Neutrophil (primary cell): ENCODE results near the gene PATE1.

Experiments
- H3K27ac ChIP-seq: fragments of 200-600 bp; sonication (generic); 2 replicates; pipeline ENCODE4 v1.5.1; 2016; ENCODE audit warnings: mild to moderate bottlenecking, moderate library complexity
- H3K27me3 ChIP-seq: fragments of 200-600 bp; sonication (generic); 2 replicates; pipeline ENCODE4 v1.6.0; 2016; ENCODE audit warnings: mild to moderate bottlenecking
- H3K36me3 ChIP-seq: fragments of 200-600 bp; sonication (generic); 2 replicates; pipeline ENCODE4 v1.5.1; 2017
- H3K4me1 ChIP-seq, 2 experiments: fragments of 200-600 bp in 1 of 2; sonication (generic) in 1 of 2; 1 replicate in 1 of 2; 2 replicates in 1 of 2; pipeline versions ENCODE4 v1.5.1 to v1.6.1; 2013 to 2016; ENCODE audit warnings: low read depth in 1 of 2, low read length in 1 of 2, mild to moderate bottlenecking in 1 of 2, moderate library complexity in 1 of 2; ENCODE audit not compliant: control insufficient read depth in 1 of 2, insufficient read depth in 1 of 2
- H3K4me3 ChIP-seq, 2 experiments: fragments of 200-600 bp in 1 of 2; sonication (generic) in 1 of 2; 1 replicate in 1 of 2; 2 replicates in 1 of 2; pipeline ENCODE4 v1.5.1; 2013 to 2016; ENCODE audit warnings: low read depth in 1 of 2, low read length in 1 of 2, mild to moderate bottlenecking in 1 of 2, moderate library complexity in 1 of 2
- H3K9me3 ChIP-seq: fragments of 200-600 bp; sonication (generic); 2 replicates; pipeline ENCODE4 v1.5.1; 2016
- CTCF ChIP-seq: fragments of 200-600 bp; sonication (generic); IDR thresholded peaks from 2 replicates; pipeline ENCODE4 v1.5.1; 2016; ENCODE audit warnings: antibody characterized with exemption

The PATE1 gene

DNA sequence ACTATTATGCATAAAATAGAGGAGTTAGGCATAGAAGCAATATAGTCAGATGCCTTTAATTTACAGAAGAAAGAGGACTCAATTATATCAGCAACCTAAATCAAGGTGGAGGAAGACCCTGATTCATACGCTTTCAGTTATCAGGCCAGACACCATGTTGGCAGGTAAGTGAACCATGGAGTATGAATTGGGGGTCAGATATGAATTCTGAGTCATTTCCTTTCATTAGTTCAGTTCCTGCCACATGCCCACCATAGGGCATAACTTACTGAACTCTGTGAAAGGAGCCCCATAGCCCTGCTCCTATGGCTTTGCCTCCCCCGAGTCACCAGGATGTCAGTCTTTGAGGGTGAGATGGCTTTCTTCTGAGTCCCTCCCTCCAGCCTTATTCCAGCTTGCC lies 17.4 kb downstream of the PATE1 start:
- H3K27ac ChIP-seq, result no peak overlapping the region
- no peaks in the 10 kb centered on the region for H3K27me3 ChIP-seq
- H3K4me3 ChIP-seq, result no peak overlapping the region
- H3K4me1 ChIP-seq, result no peaks in the 10 kb centered on the region
- H3K9me3 ChIP-seq, result no peaks in the 10 kb centered on the region
- H3K36me3 ChIP-seq, result no peaks in the 10 kb centered on the region
- no peak for TF ChIP-seq CTCF

DNA sequence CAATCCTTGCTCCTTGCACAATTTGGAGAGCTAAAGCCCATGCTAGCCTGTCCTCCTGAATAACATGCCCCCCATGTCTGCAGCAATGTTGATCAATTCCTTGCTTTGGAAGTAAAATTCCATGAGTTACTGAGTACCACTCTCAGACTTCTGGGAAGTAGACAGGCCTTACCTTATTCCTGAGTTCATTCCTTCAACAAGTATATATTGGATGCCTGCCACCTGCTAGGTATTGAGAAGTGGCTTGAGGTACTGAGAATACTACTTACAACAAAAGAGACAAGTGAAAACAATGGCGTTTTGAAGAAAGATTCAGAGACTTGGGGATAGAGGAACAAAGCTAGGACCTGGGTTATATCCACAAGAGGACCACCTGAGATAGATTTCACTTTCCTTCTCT lies 20.2 kb downstream of the PATE1 start:
- Histone ChIP-seq H3K27me3 (no peaks in the 10 kb centered on the region), H3K4me3 (no peak overlapping the region), H3K36me3 (no peaks in the 10 kb centered on the region), H3K27ac (no peak overlapping the region), H3K4me1 (no peaks in the 10 kb centered on the region), H3K9me3 (no peaks in the 10 kb centered on the region)
- TF ChIP-seq CTCF, result no peak

- no peaks in the 10 kb centered on the region for H3K4me1 ChIP-seq
- TF ChIP-seq CTCF, result no peak
- H3K4me3 ChIP-seq, result no peak overlapping the region
- H3K27ac ChIP-seq, result no peak overlapping the region
- H3K36me3 ChIP-seq, result no peaks in the 10 kb centered on the region
- H3K9me3 ChIP-seq, result no peaks in the 10 kb centered on the region
- H3K27me3 ChIP-seq, result no peaks in the 10 kb centered on the region
Measured at GRCh38 chr11:125768336-125769046, 22.4 kb downstream of the PATE1 start.

- H3K4me1 ChIP-seq, result no peaks in the 10 kb centered on the region
- no peak for TF ChIP-seq CTCF
- no peak overlapping the region for H3K4me3 ChIP-seq
- no peaks in the 10 kb centered on the region for H3K36me3 ChIP-seq
- H3K27me3 ChIP-seq, result no peaks in the 10 kb centered on the region
- H3K9me3 ChIP-seq, result no peaks in the 10 kb centered on the region
- H3K27ac ChIP-seq, result no peak overlapping the region
Measured at GRCh38 chr11:125770583-125770982, 24.5 kb downstream of the PATE1 start.

GRCh38 chr11:125772834-125773505 lies 26.9 kb downstream of the PATE1 start:
- H3K9me3 ChIP-seq, result no peaks in the 10 kb centered on the region
- no peaks in the 10 kb centered on the region for H3K27me3 ChIP-seq
- no peak overlapping the region for H3K4me3 ChIP-seq
- H3K36me3 ChIP-seq, result no peaks in the 10 kb centered on the region
- H3K4me1 ChIP-seq, result no peaks in the 10 kb centered on the region
- H3K27ac ChIP-seq, result no peak overlapping the region
- no peak for TF ChIP-seq CTCF
